ENCODE results near the gene TET2. TPM values are rescaled to one million over a fixed set of nuclear protein-coding genes. Genes with fewer than 3 reads are reported as not detected.
"Not testable (repeated sequence)": the region's sequence is repeated elsewhere in the genome, so short reads cannot be mapped to it uniquely, and the experiment has no call there.

Gene TET2
- total RNA-seq, 1 experiment from 2014 or later = 9.9 TPM

DNA sequence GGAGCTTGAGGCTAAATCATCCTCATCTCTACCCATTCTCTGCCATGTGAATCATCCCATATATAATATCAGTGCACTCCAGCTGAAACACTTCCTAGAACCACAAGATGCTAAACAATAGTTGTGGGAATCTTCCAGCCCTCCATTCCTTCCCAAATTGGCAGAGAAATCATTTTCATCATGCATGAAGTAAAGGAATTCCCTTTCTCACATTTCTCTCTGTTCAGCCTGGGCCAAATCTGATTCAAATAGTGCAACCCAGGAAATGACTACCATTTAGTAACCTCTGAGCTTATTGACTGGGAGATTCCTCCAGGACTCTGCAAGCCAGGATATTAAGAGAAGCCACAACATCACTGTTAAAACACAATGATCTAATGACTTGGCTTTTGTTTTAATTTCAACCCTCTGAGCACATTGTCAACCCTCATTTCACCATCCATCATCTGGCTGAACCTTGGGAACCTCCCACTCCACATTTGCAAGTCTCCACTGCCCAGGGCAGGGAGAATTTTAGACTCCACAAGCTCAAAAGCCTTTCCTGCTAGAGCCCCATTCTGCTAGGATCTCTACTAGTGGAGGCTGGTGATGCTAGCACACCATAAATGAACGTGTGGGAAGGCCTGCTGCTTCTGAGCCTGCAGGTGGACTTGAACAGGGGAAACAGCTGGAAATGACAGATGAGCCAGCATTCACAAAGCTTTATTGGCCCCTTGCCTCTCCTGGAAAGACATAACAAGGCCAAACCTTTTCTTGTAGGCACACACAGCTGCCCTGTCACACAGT, 133.9 kb downstream of the TET2 start:
- DNase-seq (ENCODE audit: extremely low read depth, low read depth) = no peak

- no peak for DNase-seq (ENCODE audit: extremely low read depth, low read depth)
These were observed 134.4 kb downstream of the TET2 start for GRCh38 chr4:105281124-105281415.

DNA sequence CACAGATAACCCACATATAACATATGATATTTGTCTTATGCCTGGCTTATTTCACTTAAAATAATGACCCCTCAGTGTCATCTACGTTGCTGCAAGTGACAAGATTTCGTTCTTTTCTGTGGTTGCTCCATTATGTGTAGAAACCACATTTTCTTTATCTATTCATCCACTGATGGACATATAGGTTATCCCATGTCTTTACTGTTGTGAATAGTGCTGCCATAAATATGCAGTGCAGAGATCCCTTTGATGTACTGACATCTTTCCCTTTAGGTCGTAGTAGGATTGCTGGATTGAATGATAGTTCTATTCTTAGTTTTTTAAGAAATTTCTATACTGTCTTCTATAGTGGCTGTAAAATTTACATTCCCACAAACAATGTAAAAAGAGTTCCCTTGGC, 135.8 kb downstream of the TET2 start:
- DNase-seq (ENCODE audit: extremely low read depth, low read depth) = no peak

DNA sequence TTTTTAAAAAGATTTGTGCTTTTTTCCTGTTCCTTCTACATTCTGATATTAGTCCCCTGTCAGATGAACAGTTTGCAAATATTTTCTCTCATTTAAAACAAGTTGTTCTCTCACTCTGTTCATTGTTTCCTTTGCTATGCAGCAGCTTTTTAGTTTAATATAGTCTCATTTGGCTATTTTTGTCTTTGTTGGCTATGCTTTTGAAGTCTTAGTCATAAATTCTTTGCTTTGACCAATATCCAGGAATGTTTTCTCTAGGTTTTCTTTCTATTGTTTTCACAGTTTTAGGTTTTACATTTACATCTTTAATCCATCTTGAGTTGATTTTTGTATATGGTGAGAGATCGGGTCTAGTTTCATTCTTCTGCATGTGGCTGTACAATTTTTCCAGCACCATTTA, 136.8 kb downstream of the TET2 start:
- no peak for DNase-seq (ENCODE audit: extremely low read depth, low read depth)

DNA sequence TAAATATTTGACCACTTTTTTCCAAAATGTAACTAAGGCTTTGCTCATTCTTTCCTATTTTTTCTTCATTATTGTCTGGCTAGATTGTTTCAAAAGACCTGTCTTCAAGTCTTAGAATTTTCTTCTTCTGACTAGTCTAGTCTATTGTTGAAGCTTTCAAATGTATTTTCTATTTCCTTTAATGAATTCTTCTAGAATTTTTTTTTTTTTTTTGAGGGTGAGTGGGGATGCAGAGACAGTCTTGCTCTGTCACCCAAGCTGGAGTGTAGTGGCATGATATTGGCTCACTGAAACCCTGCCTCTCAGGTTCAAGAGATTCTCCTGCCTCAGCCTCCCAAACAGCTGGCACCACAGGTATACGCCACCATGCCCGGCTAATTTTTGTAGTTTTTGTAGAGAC, 141.4 kb downstream of the TET2 start:
- DNase-seq (ENCODE audit: extremely low read depth, low read depth) = no peak

DNA sequence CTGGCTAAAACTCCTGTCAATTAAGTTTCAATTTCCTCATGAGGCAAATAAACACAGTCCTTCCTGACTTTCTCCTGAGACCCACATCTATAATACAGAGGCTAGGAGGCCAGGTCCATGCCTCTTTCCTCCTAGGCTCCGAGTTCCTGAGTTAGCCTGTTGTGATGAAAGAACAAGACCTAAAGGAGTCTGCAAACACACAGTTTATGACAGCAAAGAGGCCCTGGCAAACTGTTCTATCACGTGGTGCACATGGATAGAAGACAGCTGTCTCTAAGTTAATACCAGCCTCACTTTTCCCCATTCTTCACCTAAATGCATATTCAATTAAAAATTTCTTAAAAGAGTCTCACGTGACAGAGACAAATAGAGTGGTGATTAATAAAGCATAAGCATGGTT, 145.2 kb downstream of the TET2 start:
- no peak for DNase-seq (ENCODE audit: extremely low read depth, low read depth)

- no peak for DNase-seq (ENCODE audit: extremely low read depth, low read depth)
These were observed 146.7 kb downstream of the TET2 start for GRCh38 chr4:105293360-105293759.

GRCh38 chr4:105296672-105297071, 150.0 kb downstream of the TET2 start:
- DNase-seq (ENCODE audit: extremely low read depth, low read depth) = no peak

- not testable (repeated sequence) for DNase-seq (ENCODE audit: extremely low read depth, low read depth)
These were observed 152.4 kb downstream of the TET2 start for GRCh38 chr4:105299027-105299426.

DNA sequence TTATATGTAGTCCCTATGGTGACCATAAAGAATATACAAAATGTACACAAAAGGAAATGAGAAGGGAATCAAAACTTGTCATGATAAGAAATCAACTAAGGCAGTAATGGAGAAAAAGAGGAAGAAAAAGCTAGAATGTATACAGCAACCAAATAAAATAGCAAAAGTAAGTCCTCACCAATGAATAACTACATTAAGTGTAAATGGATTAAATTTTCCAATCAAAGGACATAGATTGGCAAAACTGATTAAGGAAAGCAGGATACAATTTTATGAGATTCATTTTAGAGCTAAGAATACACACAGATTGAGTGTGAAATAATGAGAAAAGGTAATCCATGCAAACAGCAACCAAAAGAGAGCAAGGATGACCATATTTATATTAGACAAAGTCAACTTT, 157.4 kb downstream of the TET2 start:
- DNase-seq (ENCODE audit: extremely low read depth, low read depth) = no peak

GRCh38 chr4:105305019-105305836, 158.6 kb downstream of the TET2 start:
- DNase-seq (ENCODE audit: extremely low read depth, low read depth) = no peak

DNA sequence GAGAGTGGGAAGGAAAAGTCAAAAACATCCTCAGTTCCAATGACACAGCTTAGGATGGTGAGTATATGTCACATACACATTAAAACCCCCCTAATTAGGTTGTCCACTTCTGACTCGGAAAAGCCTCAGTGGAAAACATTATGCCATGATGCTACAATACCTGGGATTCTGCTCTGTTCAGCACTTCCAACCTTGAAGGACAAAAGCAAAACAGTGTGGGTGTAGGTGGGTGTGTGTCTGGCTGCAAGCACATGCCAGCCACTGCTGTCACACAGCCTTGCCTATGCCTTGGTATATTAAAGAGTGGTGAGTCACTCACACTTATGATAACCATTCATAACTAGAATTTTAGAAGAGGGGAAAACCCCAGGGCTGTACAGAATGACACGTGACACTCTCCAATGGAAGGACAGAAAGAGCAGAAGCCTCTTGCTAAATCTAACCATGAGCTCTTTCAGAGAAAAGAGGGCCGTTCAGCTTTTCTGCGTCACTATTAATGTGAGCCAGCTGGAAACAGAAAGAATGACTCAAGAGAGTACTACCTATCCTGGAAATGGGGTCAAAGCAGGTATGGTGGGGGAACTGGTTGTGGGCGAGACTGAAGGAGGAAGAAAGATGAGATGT, 159.6 kb downstream of the TET2 start:
- no peak for DNase-seq (ENCODE audit: extremely low read depth, low read depth)

GRCh38 chr4:105306820-105307219, 160.1 kb downstream of the TET2 start:
- DNase-seq (ENCODE audit: extremely low read depth, low read depth) = no peak

DNA sequence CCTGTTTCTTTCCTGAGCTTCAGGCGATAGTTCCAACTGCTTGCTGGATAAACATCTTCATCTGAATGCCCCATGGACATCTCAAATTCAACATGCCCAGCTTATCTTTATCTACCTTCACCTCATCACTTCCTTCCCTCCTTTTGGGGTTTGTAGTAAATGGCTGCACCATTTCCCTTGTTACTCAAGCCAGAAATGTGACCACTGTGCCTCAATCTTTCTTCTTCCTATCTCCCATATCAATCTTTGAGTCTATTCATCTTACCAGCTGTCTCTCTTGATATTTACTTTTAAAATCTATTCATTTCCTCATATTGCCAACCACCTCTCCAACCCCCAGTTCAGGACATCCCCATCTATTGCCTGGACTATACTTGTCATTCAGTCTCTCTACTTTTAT, 171.8 kb downstream of the TET2 start:
- no peak for DNase-seq (ENCODE audit: extremely low read depth, low read depth)

GRCh38 chr4:105327222-105327621, 180.5 kb downstream of the TET2 start:
- DNase-seq (ENCODE audit: extremely low read depth, low read depth) = no peak

- no peak for DNase-seq (ENCODE audit: extremely low read depth, low read depth)
These were observed 181.3 kb downstream of the TET2 start for GRCh38 chr4:105327956-105328355.

- no peak for DNase-seq (ENCODE audit: extremely low read depth, low read depth)
These were observed 182.4 kb downstream of the TET2 start for GRCh38 chr4:105329081-105329480.

Small RNA genes within 50 kb of the gene (small RNA-seq; reads per million reads assigned to genes)
- gene RF00322 (0 reads per million in 2 experiments), gene RN7SL89P (0 reads per million in 2 experiments)

Measured in NCI-H460 (cell line).